GM18861 (cell line): ENCODE measurements around the gene RABGAP1L.
"Not testable (repeated sequence)": the region's sequence is repeated elsewhere in the genome, so short reads cannot be mapped to it uniquely, and the experiment has no call there.

ENCODE experiments used
- ATAC-seq: cut with Tn5 transposase; IDR thresholded peaks from one replicate; pipeline ENCODE4 v1.9.1; 2021; ENCODE audit not compliant: unreplicated experiment

RABGAP1L gene

DNA sequence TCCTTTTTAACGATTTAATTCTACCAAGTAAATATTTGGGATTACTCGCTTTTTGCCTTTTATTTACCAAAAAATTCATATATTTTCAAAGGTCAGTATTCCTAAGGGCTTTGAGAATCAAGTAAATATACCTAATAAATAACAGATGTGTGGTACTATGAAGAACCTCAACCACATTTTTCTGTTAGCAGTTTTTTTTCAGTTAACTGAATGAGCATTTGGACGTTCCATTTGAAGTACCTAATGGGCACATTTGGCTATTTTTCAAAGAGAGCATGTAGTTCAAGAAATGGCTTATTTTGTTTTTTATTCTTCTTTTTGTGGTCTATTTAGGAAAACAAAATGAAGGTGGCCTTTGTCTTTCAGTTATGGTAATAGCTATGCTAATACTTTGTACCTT is 541.5 kb downstream of the RABGAP1L start:
- no peak for ATAC-seq

DNA sequence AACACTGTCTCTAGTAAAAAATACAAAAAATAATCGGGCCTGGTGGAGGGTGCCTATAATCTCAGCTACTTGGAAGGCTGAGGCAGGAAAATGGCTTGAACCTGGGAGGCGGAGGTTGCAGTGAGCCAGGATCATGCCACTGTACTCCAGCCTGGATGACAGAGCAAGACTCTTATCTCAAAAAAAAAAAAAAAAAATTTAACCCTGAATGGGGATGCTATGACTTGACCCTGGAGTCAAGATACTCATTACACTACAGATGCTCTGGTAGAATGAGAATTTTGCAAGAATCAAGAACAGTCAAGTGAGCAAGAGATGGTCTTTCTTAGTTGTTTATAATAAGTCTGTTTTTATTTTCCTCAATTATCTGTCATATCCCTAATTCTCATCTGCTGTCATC is 542.2 kb downstream of the RABGAP1L start:
- no peak for ATAC-seq

DNA sequence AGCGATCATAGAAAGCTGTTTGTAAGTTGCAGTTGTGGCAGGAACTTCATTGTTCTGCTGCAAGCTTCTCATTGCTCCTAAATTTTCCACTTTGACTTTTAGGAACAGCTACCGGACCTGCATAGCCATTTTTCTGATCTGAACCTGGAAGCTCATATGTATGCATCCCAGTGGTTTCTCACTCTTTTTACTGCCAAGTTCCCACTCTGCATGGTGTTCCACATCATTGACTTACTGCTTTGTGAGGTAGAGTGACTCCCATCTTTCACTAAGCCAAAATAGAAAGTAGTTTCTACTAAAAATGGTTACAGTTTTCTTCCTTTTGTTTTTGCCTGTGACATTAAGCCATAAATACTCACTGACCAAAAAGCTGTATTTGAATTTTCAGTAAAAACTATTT is 542.7 kb downstream of the RABGAP1L start:
- no peak for ATAC-seq

DNA sequence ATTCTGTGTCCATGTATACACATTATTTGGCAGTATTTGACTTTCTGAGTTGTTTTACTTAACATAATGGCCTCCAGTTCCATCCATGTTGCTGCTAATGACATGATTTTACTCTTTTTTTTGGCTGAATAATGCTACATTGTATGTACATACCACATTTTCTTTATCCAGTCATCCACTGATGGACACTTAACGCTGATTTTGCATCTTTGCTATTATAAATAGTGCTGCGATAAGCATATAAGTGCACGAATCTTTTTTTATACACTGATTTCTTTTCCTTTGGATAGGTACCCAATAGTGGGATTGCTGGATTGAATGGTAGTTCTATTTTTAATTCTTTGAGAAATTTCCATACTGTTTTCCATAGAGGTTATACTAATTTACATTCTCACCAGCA is 544.0 kb downstream of the RABGAP1L start:
- no peak for ATAC-seq

DNA sequence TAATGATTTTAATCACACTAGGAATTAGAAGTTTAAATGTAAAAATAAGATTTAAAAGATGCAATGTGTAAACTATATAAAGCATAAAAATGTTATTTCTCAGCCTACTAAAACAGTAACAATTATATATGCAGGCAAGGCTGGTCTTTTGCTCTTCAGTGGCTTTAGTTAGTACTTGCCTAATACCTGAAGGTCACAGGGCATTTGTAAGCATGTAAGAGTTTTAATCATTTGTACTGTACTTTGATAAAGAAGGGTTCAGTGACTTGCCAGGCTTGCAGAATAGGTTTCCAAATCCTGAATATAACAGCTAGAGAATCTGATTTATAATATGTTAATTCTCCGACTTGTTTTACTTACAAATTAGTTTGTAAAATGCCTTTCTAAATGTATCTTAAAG is 545.0 kb downstream of the RABGAP1L start:
- ATAC-seq, result no peak

DNA sequence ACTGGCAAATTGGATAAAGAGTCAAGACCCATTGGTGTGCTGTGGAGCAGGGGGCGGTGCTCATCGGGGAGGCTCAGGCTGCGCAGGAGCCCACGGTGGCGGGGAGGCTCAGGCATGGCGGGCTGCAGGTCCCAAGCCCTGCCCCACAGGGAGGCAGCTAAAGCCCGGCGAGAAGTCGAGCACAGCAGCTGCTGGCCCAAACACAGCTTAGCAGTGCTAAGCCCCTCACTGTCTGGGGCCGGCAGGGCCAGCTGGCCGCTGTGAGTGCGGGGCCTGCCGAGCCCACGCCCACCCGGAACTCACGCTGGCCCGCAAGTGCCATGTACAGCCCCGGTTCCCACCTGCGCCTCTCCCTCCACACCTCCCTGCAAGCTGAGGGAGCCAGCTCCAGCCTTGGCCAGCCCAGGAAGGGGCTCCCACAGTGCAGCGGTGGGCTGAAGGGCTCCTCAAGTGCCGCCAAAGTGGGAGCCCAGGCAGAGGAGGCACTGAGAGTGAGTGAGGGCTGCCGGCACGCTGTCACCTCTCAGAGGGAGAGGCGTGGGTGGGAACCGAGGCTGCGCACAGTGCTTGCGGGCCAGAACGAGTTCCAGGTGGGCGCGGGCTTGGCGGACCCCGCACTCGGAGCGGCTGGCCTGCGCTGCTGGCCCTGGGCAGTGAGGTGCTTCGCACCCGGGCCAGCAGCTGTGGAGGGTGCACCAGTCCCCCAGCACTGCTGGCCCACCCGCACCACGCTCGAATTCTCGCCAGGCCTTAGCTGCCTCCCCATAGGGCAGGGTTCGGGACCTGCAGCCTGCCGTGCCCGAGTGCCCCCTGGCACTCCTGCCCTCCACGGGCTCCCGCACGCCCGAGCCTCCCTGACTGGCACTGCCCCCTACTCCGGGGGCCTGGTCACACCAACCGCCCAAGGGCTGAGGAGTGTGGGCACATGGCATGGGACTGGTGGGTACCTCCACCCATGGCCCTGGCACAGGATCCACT is 551.8 kb downstream of the RABGAP1L start:
- ATAC-seq, result no peak

DNA sequence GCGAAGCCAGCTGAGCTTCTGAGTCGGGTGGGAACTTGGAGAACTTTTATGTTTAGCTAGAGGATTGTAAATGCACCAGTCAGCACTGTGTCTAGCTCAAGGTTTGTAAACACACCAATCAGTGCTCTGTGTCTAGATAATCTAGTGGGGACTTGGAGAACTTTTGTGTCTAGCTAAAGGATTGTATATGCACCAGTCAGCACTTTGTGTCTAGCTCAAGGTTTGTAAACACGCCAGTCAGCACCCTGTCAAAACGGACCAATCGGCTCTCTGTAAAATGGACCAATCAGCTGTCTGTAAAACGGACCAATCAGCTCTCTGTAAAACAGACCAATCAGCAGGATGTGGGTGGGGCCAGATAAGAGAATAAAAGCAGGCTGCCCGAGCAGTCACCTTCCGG is 552.5 kb downstream of the RABGAP1L start:
- ATAC-seq, result not testable (repeated sequence)

DNA sequence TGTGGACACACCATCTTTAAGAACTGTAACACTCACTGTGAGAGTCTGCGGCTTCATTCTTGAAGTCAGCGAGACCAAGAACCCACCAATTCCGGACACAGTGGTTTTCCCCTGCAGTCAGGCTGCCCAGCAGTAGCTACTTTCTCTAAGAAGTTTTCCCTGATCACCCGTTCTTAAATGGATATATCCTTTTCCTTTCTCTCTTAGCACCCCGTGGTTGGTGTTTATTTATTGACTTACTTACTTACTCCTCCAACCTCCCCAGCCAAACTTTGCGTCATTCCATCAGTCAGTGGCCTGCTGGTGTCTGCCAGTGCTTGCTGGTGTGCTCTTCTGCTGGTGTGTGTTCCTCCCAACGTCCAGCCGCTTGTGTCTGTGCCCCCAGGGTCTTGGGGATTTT is 553.2 kb downstream of the RABGAP1L start:
- ATAC-seq, result no peak

DNA sequence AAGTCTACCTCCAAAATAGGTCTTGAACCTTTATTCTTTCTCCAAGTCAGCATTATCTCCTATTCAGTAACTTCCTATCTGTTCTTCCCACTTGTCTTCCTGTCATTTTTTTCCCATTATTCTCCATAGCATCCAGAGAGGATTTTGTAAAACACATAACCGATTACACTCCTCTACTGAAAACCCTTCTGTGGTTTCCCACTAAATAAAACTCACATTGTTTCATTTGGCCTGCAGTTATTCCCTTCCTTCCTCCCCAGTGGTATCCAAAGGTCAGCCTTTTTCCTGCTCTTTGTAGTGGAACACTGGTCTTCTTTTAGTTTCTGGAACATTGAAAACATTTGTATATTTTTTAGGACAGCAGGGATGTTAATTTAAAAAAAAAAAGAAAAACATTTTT is 554.5 kb downstream of the RABGAP1L start:
- ATAC-seq, result no peak

DNA sequence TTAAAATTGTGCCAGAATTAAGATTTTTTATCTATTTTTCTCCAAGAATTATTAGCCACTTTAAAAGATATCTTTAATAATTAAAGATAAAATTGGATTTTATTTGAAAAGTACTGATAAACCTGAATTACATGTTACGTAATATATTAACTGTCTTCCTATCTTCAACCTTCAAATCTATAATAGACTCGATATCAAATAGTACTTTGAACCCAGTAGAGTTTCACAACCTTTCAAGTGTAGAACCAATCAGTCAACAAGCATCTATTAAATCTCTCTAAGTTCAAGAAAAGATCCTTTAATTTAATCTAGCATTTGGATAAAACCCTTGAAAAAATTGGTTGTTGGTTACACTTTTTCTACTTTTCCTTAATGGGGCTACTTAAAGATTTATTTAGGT is 559.9 kb downstream of the RABGAP1L start:
- no peak for ATAC-seq

DNA sequence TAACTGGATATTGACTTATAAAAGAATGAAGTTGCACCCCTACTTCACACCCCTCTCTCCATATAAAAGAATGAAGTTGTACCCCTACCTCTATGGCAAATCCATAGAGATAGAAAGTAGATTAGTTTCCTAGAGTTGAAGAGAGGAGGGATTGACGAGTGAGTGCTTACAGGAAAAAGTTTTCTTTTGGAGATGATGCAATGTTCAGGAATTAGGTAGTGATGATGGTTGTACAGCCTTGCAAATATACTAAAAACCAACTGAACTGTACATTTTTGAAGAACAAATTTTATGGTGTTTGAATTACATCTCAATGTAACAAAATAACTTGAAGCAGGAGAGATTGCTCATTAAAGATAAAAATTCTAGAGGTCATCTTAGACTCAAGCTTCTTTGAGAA is 561.3 kb downstream of the RABGAP1L start:
- no peak for ATAC-seq

DNA sequence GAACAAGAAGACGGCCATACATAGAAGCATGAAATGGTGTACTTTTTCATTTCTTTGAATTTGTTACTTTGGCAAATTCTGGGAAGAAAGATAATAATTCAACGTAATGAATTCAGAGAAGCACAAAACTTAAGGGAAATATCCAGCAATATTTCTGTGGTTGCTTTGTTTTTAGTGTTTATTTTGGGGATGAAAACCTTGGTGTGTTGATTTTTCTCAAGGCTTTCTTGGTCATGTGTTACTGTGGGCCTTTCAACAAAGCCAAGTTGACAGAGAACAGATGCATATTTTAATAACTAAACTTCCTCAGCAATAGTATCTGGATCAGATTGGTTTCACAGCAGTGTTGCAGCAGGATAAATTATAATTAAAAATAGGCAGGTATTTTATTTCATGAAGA is 561.9 kb downstream of the RABGAP1L start:
- no peak for ATAC-seq

DNA sequence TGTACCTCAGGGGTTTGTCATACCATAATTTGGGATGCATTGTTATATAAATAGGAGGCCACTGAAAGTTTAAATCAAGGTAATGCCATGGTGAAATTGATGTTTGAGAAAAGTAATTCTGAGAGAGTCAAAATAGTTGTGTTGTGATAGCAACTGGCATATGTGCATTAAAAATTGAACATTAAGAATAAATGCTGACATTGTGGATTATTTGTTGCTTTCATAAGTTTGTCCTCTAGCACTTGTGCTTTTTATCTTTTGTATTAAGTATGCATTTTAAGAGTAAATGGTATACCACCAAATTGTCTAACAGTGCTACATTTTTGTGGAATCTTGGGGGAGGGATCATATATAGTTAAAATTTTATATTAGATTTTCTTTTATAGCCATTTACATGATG is 564.5 kb downstream of the RABGAP1L start:
- no peak for ATAC-seq

DNA sequence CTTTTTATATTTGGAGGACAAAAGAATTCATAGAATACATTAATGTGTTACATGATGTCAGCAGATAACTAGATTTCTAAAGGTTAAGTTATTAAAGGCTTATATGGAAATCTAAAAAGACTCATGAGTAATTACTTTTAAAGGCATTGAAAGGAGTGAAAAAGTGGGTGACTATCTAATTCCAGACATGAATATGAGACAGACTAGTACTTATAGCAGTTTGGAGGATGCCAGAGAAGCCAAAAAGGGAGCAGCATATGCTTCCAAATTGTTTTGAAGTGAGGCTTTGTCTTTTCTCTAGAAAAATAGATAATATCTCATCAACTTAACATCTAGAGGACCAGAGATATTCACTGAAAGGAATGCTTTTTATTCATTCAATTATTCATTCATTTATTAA is 564.9 kb downstream of the RABGAP1L start:
- no peak for ATAC-seq

DNA sequence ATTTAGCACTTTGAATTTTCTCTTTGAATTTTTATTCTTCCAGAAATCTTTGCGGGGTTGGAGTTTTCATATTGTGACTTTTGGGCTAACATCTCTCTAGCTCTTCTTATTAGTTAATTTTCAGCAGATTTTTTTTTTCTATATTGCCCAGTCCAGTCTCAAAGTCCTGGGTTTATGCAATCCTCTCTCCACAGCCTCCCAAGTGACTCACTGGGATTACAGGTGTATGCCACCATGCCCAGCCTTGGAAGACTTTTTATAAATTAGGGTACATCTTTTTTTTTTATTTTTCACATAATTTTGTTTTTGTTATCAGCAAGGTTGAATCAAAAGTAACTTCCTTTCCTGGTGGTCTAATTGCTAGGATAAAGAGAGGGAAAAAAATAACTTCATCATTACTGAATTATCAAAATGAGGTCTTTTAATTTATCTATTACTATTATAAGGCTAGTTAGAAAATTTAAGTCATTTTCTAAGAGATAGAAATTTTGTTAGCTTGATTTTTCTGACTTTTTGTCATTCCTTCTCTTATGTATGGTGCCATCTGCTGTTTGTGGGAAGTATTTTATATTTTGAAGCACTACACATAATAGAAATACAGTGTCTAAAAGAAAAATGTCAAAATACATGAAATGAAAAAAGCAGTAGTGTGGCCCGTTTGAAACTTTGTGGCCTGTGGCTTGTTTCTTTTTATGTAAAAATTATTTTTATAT is 567.0 kb downstream of the RABGAP1L start:
- no peak for ATAC-seq

DNA sequence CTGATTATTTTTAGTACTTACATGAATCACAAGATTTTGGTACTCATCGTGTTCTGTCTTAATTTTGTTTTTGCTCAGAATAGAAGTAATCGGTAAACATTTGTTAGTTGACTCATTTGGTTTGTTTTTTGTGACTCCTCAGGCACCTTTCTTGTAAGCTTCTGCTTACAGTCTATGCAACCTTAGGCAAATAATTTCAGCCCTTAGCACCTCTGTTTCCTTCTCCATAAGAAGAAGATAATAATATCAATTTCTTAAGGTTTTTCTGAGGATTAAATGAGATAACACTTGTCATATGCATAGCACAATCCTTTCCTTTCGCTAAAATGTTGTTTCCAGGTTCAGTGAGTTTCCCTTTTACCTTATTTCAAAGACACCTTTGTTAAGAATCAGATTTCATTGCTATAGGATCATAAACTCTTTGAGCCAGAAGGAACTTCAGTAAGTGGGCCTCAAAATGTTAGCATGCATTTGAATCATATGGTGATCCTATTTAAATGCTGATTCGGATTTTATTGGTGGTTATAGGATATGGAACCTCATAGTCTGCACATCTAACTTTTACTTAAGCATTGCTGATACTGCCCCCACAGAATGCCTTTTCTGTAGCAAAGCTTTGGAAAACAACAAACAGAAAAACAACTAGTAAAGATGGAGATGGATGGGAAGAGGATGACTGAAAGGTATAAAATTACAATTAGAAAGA is 567.7 kb downstream of the RABGAP1L start:
- ATAC-seq, result no peak

DNA sequence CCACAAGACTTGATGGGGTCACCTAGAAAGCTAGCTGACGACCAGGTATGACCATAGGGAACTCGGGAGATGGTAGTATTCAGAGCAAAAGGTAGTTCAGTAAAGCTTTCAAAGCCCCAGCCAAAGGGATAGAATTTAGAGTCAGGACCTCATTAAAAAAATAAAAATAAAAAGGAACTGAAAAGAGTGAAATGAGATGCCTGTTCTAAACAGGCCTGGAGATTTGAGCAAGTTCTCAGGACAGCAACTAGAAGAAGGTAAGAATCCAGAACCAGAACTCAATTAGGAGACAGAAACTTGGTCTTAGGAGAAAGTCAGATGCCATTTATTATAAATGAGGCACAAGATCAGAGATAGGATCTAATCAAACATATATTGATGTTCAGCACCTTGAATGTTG is 575.0 kb downstream of the RABGAP1L start:
- no peak for ATAC-seq

DNA sequence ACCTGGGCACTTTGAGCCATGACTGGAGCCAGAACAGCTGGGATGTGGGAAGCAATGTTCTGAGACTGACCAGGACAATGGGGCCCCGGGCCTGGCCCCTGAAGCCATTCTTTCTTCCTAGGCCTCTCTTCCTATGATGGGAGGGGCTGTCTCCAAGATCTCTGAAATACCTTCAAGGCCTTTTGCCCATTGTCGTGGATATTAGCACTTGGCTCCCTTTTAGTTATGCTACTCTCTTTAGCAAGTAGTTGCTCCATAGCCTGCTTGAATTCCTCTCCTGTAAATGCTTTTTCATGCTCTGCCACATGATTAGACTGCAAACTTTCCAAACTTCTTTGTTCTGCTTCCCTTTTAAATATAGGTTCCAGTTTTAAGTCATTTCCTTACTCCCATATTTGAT is 577.5 kb downstream of the RABGAP1L start:
- no peak for ATAC-seq

DNA sequence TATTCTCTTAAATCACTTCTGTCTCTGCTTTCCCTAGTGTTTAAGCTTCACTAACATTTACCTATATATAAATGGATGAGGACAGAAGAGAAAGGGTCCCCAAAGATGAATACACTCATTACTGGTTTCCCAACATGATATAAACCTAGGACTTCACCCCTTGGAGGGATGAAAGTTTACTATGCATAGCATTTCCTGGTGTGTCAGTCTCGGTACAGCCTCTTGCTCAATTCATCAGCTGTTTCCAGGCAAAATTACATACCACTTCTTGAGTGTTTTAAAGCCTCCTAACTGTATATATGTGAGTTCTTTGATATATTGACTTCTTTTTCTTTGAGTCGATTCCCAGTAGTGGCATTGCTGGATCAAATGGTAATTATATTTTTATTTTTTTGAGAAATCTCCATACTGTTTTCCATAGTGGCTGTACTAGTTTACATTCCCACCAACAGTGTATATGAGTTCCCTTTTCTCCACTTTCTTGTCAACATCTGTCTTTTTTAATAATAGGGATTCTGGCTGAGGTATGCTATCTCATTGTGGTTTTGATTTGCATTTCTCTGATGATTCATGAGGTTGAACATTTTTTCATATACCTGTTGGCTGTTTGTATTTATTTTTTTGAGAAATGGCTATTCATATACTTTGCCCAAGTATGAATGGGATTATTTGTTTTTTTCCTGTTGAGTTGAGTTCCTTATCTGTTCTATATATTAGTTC is 581.1 kb downstream of the RABGAP1L start:
- ATAC-seq, result no peak

DNA sequence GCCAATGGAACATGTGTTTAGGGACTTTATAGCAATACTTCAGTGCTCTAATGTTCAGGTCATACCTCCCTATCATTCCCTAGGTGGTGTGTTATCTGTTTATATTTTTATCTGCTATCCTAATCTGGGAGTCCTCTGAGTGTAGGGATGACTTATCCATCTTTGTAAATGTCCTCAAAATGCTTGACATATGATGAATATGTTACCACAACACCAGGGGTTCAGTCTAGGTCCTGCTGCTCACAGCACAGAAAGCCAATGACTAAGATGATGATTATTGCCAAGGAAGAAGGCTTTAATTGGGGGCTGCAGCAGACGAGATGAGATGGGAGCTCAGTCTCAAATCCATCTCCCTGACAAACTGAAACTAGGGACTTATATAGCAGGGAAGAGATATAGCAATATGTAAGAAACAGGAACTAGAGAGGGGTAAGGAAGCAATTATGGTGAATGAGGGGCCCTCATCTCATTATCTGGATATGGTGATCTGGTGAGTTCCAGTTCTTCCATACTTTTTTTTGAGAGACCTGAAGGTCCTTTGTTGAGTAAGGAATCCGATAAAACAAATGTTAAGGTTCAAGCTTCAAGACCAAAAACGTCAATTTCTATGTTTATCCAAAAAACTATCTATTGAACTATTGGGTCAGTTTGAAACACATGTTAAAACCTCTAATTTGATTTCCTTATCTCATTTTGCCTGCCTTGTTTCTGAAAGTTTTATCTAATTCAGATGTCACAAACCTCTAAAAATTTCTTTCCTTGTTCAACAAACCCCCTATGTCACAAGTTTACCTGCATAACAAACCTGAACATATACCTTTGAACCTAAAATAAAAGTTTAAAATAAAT is 583.7 kb downstream of the RABGAP1L start:
- no peak for ATAC-seq
